GM23248 (cell line): ENCODE measurements around the gene EZH2.

ENCODE experiments used
- EZH2 ChIP-seq: fragments of 200-600 bp; sonication (generic); IDR thresholded peaks from 2 replicates; pipeline ENCODE4 v1.6.1; 2018; ENCODE audit warnings: antibody characterized with exemption, mild to moderate bottlenecking; ENCODE audit not compliant: insufficient read depth, poor library complexity, severe bottlenecking
- EZH2phosphoT487 ChIP-seq: fragments of 200-600 bp; sonication (generic); IDR thresholded peaks from 2 replicates; pipeline ENCODE4 v1.6.1; 2018; ENCODE audit warnings: antibody characterized with exemption, moderate library complexity, mild to moderate bottlenecking, low read depth; ENCODE audit not compliant: insufficient read depth

DNA sequence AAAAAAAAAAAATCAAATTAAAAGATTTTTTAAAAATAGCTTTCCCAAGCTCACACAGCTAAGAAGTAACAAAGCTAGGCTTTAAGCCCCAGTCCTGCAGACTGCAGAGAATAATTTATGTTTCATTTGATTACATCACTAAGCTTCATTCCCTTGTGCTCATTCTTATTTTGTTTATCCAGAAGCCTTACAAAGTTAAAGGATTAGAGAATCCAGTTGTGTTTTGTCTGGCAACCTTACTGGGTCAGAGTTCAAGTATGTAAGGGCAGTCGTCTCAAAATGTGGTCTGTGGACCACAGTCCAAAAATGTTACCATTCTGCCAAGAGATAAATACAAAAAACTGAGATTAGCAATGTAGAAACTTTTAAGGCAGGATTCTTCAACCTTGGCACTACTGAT is 32.1 kb upstream of the EZH2 start:
- TF ChIP-seq EZH2 (no peak), EZH2phosphoT487 (no peak)
